ENCODE results near the gene CD28.

The CD28 gene

GRCh38 chr2:203679401-203679800 is 27.0 kb upstream of the CD28 start:
- no peak overlapping the region for H3K4me3 Mint-ChIP-seq
- H3K36me3 Mint-ChIP-seq (ENCODE audit: low read depth) = no peaks in the 10 kb centered on the region
- H3K4me1 Mint-ChIP-seq (ENCODE audit: low read depth) = peaks cover 54% of the 10 kb centered on the region
- no peaks in the 10 kb centered on the region for H3K27me3 Mint-ChIP-seq
- H3K27ac Mint-ChIP-seq = no peak overlapping the region
- H3K9me3 Mint-ChIP-seq = no peaks in the 10 kb centered on the region

GRCh38 chr2:203681978-203682377 is 24.5 kb upstream of the CD28 start:
- H3K4me3 Mint-ChIP-seq = no peak overlapping the region
- H3K36me3 Mint-ChIP-seq (ENCODE audit: low read depth) = no peaks in the 10 kb centered on the region
- peaks cover 52% of the 10 kb centered on the region for H3K4me1 Mint-ChIP-seq (ENCODE audit: low read depth)
- no peaks in the 10 kb centered on the region for H3K9me3 Mint-ChIP-seq
- no peak overlapping the region for H3K27ac Mint-ChIP-seq
- no peaks in the 10 kb centered on the region for H3K27me3 Mint-ChIP-seq

GRCh38 chr2:203682688-203683130 is 23.7 kb upstream of the CD28 start:
- Mint-ChIP-seq H3K4me3 (no peak overlapping the region), H3K36me3 (ENCODE audit: low read depth) (no peaks in the 10 kb centered on the region), H3K4me1 (ENCODE audit: low read depth) (peaks cover 52% of the 10 kb centered on the region), H3K27ac (no peak overlapping the region), H3K9me3 (no peaks in the 10 kb centered on the region), H3K27me3 (no peaks in the 10 kb centered on the region)

GRCh38 chr2:203683421-203683820 is 23.0 kb upstream of the CD28 start:
- no peak overlapping the region for H3K4me3 Mint-ChIP-seq
- H3K4me1 Mint-ChIP-seq (ENCODE audit: low read depth) = peaks cover 53% of the 10 kb centered on the region
- H3K27ac Mint-ChIP-seq = no peak overlapping the region
- H3K36me3 Mint-ChIP-seq (ENCODE audit: low read depth) = no peaks in the 10 kb centered on the region
- H3K27me3 Mint-ChIP-seq = no peaks in the 10 kb centered on the region
- no peaks in the 10 kb centered on the region for H3K9me3 Mint-ChIP-seq

GRCh38 chr2:203683932-203684556 is 22.4 kb upstream of the CD28 start:
- Mint-ChIP-seq H3K27me3 (no peaks in the 10 kb centered on the region), H3K9me3 (no peaks in the 10 kb centered on the region), H3K27ac (no peak overlapping the region), H3K4me3 (no peak overlapping the region), H3K36me3 (ENCODE audit: low read depth) (no peaks in the 10 kb centered on the region), H3K4me1 (ENCODE audit: low read depth) (peaks cover 55% of the 10 kb centered on the region)

- H3K27me3 Mint-ChIP-seq = no peaks in the 10 kb centered on the region
- H3K9me3 Mint-ChIP-seq = no peaks in the 10 kb centered on the region
These were observed 21.3 kb upstream of the CD28 start for GRCh38 chr2:203685081-203685621.

GRCh38 chr2:203685789-203686420 is 20.5 kb upstream of the CD28 start:
- H3K4me1 Mint-ChIP-seq (ENCODE audit: low read depth) = peaks cover 54% of the 10 kb centered on the region

More at GRCh38 chr2:203685081-203685621, 21.3 kb upstream of the CD28 start:
- Mint-ChIP-seq H3K27ac (no peak overlapping the region), H3K36me3 (ENCODE audit: low read depth) (no peaks in the 10 kb centered on the region), H3K4me3 (no peak overlapping the region), H3K4me1 (ENCODE audit: low read depth) (peaks cover 59% of the 10 kb centered on the region)

GRCh38 chr2:203687165-203687564 is 19.3 kb upstream of the CD28 start:
- no peaks in the 10 kb centered on the region for H3K9me3 Mint-ChIP-seq
- H3K4me1 Mint-ChIP-seq (ENCODE audit: low read depth) = peaks cover 45% of the 10 kb centered on the region
- no peak overlapping the region for H3K27ac Mint-ChIP-seq
- no peaks in the 10 kb centered on the region for H3K36me3 Mint-ChIP-seq (ENCODE audit: low read depth)
- no peaks in the 10 kb centered on the region for H3K27me3 Mint-ChIP-seq
- H3K4me3 Mint-ChIP-seq = no peak overlapping the region

More at GRCh38 chr2:203685789-203686420, 20.5 kb upstream of the CD28 start:
- H3K27ac Mint-ChIP-seq = no peak overlapping the region
- H3K4me3 Mint-ChIP-seq = no peak overlapping the region
- H3K27me3 Mint-ChIP-seq = no peaks in the 10 kb centered on the region
- no peaks in the 10 kb centered on the region for H3K9me3 Mint-ChIP-seq
- H3K36me3 Mint-ChIP-seq (ENCODE audit: low read depth) = no peaks in the 10 kb centered on the region

- Mint-ChIP-seq H3K4me3 (no peak overlapping the region), H3K9me3 (no peaks in the 10 kb centered on the region), H3K36me3 (ENCODE audit: low read depth) (no peaks in the 10 kb centered on the region), H3K27me3 (no peaks in the 10 kb centered on the region), H3K27ac (no peak overlapping the region), H3K4me1 (ENCODE audit: low read depth) (peaks cover 39% of the 10 kb centered on the region)
These were observed 17.6 kb upstream of the CD28 start for GRCh38 chr2:203688798-203689197.

GRCh38 chr2:203689426-203690116 is 16.9 kb upstream of the CD28 start:
- Mint-ChIP-seq H3K27ac (no peak overlapping the region), H3K4me1 (ENCODE audit: low read depth) (peaks cover 33% of the 10 kb centered on the region), H3K27me3 (no peaks in the 10 kb centered on the region), H3K4me3 (no peak overlapping the region), H3K9me3 (no peaks in the 10 kb centered on the region), H3K36me3 (ENCODE audit: low read depth) (no peaks in the 10 kb centered on the region)

- no peak overlapping the region for H3K4me3 Mint-ChIP-seq
- H3K9me3 Mint-ChIP-seq = no peaks in the 10 kb centered on the region
- no peaks in the 10 kb centered on the region for H3K36me3 Mint-ChIP-seq (ENCODE audit: low read depth)
- no peaks in the 10 kb centered on the region for H3K27me3 Mint-ChIP-seq
- no peak overlapping the region for H3K27ac Mint-ChIP-seq
- peaks cover 29% of the 10 kb centered on the region for H3K4me1 Mint-ChIP-seq (ENCODE audit: low read depth)
These were observed 16.4 kb upstream of the CD28 start for GRCh38 chr2:203690117-203690431.

- no peak overlapping the region for H3K27ac Mint-ChIP-seq
These were observed 15.9 kb upstream of the CD28 start for GRCh38 chr2:203690441-203691047.

GRCh38 chr2:203691149-203691548 is 15.3 kb upstream of the CD28 start:
- Mint-ChIP-seq H3K27me3 (no peaks in the 10 kb centered on the region), H3K4me3 (no peak overlapping the region), H3K36me3 (ENCODE audit: low read depth) (no peaks in the 10 kb centered on the region), H3K9me3 (no peaks in the 10 kb centered on the region), H3K4me1 (ENCODE audit: low read depth) (peaks cover 25% of the 10 kb centered on the region), H3K27ac (no peak overlapping the region)

More at GRCh38 chr2:203690441-203691047, 15.9 kb upstream of the CD28 start:
- Mint-ChIP-seq H3K36me3 (ENCODE audit: low read depth) (no peaks in the 10 kb centered on the region), H3K4me1 (ENCODE audit: low read depth) (peaks cover 25% of the 10 kb centered on the region), H3K9me3 (no peaks in the 10 kb centered on the region), H3K4me3 (no peak overlapping the region), H3K27me3 (no peaks in the 10 kb centered on the region)

- H3K4me3 Mint-ChIP-seq = no peak overlapping the region
- H3K36me3 Mint-ChIP-seq (ENCODE audit: low read depth) = no peaks in the 10 kb centered on the region
- peaks cover 25% of the 10 kb centered on the region for H3K4me1 Mint-ChIP-seq (ENCODE audit: low read depth)
- no peaks in the 10 kb centered on the region for H3K27me3 Mint-ChIP-seq
- H3K9me3 Mint-ChIP-seq = no peaks in the 10 kb centered on the region
- no peak overlapping the region for H3K27ac Mint-ChIP-seq
These were observed 14.3 kb upstream of the CD28 start for GRCh38 chr2:203692031-203692710.

All from stimulated activated naive CD8-positive, alpha-beta T cell treated with anti-CD3 and anti-CD28 coated beads, Interleukin-15, Interleukin-2, amounts not matched to agents 100 ng/mL and 50 ng/mL, for 24 hours (primary cell).